ENCODE measurements around the gene ERMARD. TPM values are rescaled to one million over a fixed set of nuclear protein-coding genes. Genes with fewer than 3 reads are reported as not detected.
A peak's percentile ranks its signal among the peaks of the same experiment; 100 is the strongest.

ERMARD gene
- total RNA-seq, 1 donor from 2014 or later, result 26.3 TPM

DNA sequence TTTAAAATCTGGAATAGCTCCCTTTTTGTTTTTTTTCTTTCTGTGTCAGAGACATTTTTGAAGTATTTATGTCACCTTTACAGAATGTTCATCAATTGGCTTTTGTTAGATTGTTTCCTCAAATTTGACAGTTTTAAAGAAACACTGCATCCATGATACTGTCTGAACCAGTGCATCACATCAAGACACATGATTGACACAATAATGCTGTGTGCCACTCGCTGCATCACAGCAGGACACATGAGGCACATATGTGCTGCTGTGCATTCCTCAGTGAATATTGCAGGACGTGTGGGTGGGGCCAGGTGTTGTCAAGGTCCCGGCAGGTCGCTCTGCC, 37.4 kb downstream of the ERMARD start:
- TF ChIP-seq, protein P1, sequence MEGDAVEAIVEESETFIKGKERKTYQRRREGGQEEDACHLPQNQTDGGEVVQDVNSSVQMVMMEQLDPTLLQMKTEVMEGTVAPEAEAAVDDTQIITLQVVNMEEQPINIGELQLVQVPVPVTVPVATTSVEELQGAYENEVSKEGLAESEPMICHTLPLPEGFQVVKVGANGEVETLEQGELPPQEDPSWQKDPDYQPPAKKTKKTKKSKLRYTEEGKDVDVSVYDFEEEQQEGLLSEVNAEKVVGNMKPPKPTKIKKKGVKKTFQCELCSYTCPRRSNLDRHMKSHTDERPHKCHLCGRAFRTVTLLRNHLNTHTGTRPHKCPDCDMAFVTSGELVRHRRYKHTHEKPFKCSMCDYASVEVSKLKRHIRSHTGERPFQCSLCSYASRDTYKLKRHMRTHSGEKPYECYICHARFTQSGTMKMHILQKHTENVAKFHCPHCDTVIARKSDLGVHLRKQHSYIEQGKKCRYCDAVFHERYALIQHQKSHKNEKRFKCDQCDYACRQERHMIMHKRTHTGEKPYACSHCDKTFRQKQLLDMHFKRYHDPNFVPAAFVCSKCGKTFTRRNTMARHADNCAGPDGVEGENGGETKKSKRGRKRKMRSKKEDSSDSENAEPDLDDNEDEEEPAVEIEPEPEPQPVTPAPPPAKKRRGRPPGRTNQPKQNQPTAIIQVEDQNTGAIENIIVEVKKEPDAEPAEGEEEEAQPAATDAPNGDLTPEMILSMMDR (conservative IDR thresholded peaks at IDR 0.05), result no peak
- Mint-ChIP-seq H3K36me3 (ENCODE audit: low read depth) (peaks cover 2% of the 10 kb centered on the region), H3K27ac (ENCODE audit: unreplicated experiment) (no peak overlapping the region), H3K27me3 (ENCODE audit: low read depth) (no peaks in the 10 kb centered on the region), H3K4me3 (peak overlapping the region; percentile 57), H3K4me1 (peaks cover 28% of the 10 kb centered on the region), H3K9me3 (no peaks in the 10 kb centered on the region)
- no peak for DNase-seq (ENCODE audit: low read depth, low spot score)

DNA sequence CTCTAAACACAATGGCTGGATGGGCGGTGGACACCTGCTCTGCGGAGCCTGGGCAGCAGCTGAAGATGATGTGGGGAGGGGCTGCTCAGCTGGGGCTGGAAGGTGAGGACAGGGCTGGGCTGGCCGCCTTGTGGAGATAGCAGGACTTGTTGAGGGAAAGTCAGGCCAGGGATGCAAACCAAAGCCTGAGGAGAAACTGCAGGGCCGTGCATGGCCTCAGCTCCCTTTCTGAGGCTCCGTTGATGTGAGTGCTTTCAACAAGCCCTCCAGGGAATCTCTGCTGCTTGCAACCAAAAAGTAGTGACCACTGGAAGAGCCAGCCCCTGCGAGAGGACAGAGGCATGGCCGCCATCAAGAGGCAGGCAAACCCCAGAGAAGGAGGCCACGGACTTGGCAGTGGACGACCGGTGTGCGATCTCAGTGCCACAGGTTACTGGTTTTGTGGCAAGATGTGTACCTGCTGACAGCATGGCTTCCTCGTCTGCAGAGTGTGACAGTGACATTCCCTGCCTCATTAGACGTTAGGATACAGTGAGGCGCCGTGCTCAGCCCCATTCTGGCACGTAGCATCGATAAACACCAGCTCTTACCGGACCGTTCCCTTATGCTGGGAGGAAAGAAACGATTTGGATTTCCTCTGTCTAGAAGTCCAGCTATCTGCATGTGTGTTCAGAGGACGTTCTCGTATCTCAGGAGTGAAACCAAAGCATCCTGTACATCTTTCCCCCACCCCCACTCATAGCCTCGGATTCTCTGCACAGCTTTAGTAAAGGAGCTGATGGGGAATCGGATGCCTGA, 37.9 kb downstream of the ERMARD start:
- TF ChIP-seq, protein P1 (conservative IDR thresholded peaks at IDR 0.05), result no peak
- no peaks in the 10 kb centered on the region for H3K27me3 Mint-ChIP-seq (ENCODE audit: low read depth)
- no peak for DNase-seq (ENCODE audit: low read depth, low spot score)
- H3K4me1 Mint-ChIP-seq, result peaks cover 28% of the 10 kb centered on the region
- H3K27ac Mint-ChIP-seq (ENCODE audit: unreplicated experiment), result no peak overlapping the region
- H3K9me3 Mint-ChIP-seq, result no peaks in the 10 kb centered on the region
- H3K4me3 Mint-ChIP-seq, result peak overlapping the region; percentile 91
- no peaks in the 10 kb centered on the region for H3K36me3 Mint-ChIP-seq (ENCODE audit: low read depth)

DNA sequence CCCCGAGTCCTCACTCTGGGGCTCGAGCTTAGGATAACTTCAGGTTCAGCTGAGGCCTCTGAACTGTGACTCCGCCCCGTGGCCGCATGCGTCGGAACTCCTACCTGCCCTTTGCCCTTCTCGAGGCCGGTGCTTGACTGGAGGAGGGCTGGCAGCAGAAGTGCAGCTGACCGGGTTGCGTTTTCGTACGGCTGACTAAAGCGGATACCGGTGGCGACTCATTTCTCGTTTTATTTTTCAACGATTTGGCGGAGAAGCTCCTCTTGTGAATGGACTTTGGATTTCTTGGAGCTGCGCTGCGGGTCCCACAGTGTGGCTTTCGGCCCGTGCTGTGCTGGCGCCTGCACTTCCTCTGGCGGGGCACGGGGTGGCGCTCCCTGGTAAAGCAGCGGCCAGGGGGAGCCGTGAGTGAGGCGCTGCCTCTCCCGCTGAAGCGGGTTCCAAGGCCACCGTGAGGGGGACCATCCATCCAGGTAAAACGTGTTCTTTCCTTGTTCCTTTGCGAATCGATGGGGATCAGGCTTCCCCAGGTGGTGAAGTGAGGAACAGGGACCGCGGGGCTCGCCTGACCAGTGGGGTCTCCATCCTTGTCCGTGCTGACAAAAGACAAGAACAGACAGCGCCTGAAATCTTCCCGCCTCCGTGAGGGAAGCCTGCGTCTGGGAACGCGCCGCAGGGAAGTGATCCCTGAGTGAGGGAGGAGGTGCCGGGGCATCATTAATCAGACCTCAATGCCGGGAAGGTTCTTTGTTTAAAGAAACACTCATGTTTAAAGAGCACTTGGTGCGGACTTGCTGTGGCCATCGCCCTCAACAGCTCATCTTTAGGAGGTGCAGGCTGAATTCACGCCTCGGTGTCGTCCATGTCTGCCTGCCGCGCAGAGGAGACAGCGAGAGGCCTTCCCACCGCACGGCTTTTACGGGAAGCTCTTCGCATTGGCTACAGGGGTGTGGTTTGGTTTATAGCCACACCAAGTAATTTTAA, 38.8 kb downstream of the ERMARD start:
- Mint-ChIP-seq H3K27ac (ENCODE audit: unreplicated experiment) (peak overlapping the region; percentile 98), H3K36me3 (ENCODE audit: low read depth) (no peaks in the 10 kb centered on the region), H3K4me1 (peaks cover 28% of the 10 kb centered on the region), H3K27me3 (ENCODE audit: low read depth) (no peaks in the 10 kb centered on the region), H3K4me3 (peak overlapping the region; percentile 91), H3K9me3 (no peaks in the 10 kb centered on the region)
- TF ChIP-seq, protein P1 (conservative IDR thresholded peaks at IDR 0.05), result peak; percentile 98
- DNase-seq (ENCODE audit: low read depth, low spot score), result peak; percentile 83

DNA sequence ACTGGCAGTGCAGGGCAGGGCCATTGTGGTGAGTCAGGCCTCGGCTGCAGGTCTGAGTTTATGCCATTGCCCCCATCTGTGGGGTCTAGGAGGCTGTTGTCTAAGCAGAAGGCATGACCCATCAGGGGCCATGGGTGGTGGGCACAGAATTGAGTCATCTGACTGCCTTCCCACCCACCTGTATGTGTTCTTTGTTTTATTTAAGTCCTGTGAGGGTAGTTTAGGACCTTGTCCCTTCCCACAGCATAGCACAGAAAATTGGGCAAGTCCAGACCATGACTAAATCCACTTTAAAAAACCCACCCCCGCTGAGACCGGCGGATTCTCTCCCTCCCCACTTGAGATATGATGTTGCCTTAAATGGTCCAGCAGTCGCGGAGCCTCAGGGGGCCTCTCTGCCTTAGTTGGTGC, 40.3 kb downstream of the ERMARD start:
- DNase-seq (ENCODE audit: low read depth, low spot score), result no peak
- H3K4me3 Mint-ChIP-seq, result peak overlapping the region; percentile 91
- H3K36me3 Mint-ChIP-seq (ENCODE audit: low read depth), result no peaks in the 10 kb centered on the region
- TF ChIP-seq, protein P1 (conservative IDR thresholded peaks at IDR 0.05), result no peak
- H3K9me3 Mint-ChIP-seq, result no peaks in the 10 kb centered on the region
- no peaks in the 10 kb centered on the region for H3K27me3 Mint-ChIP-seq (ENCODE audit: low read depth)
- peaks cover 28% of the 10 kb centered on the region for H3K4me1 Mint-ChIP-seq
- no peak overlapping the region for H3K27ac Mint-ChIP-seq (ENCODE audit: unreplicated experiment)

DNA sequence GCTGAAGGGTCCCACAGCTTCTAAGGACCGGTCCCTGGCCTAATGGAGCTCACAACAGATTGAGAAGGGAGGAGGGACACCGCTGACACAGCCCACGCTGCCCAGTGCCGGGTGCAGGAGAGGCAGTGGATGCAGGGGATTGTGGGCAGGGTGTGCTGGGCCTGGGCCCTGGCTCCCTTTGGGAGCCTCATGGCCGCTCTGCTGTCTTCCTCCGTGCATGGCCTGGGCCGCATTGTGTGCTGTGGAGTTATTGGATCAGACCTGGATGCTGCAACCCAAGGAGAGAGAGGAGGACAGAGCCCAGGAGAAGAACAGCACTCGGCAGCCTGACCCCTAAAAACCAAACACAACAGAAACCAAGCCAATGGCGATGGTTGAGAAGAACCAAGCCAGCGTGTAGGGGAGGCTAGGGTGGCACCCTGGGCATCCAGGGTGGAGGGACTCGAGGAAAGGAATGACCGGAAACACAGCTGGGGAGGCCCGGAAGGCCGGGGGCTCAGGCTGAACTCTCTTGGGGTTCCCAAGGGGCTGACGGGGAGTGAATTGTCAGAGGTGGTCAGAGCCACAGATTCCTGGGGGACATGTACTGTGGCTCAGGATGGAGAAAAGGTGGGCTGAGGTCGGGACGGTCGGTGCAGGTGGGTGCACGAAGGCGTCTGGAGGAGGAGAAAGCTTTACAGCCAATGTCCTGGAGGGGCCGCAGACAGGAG, 41.0 kb downstream of the ERMARD start:
- no peaks in the 10 kb centered on the region for H3K27me3 Mint-ChIP-seq (ENCODE audit: low read depth)
- peak overlapping the region; percentile 91 for H3K4me3 Mint-ChIP-seq
- H3K27ac Mint-ChIP-seq (ENCODE audit: unreplicated experiment), result no peak overlapping the region
- H3K9me3 Mint-ChIP-seq, result no peaks in the 10 kb centered on the region
- no peaks in the 10 kb centered on the region for H3K36me3 Mint-ChIP-seq (ENCODE audit: low read depth)
- no peak for DNase-seq (ENCODE audit: low read depth, low spot score)
- TF ChIP-seq, protein P1 (conservative IDR thresholded peaks at IDR 0.05), result no peak
- peaks cover 28% of the 10 kb centered on the region for H3K4me1 Mint-ChIP-seq
